ENCODE data around the gene BTAF1. TPM values are rescaled to one million over a fixed set of nuclear protein-coding genes. Genes with fewer than 3 reads are reported as not detected.

BTAF1 gene
- total RNA-seq, 1 donor from 2014 or later, result 31.0 TPM

DNA sequence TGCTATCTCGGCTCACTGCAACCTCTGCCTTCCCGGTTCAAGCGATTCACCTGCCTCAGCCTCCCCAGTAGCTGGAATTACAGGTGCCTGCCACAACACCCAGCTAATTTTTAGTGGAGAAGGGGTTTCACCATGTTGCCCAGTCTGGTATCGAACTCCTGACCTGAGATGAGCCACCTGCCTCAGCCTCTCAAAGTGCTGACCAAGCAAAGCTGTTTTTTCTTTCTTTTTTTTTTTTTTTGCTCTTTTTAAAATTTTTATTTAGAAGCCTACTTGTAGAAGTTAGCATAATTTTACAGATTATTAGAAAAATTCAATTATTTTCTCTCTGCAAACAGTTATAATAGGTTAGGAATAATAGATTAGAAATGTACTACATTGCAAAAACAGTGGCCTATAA is 13.1 kb upstream of the BTAF1 start:
- ATAC-seq (no peak), DNase-seq (no peak)
- intact Hi-C loops (cut with DNase I), result no loop called here

DNA sequence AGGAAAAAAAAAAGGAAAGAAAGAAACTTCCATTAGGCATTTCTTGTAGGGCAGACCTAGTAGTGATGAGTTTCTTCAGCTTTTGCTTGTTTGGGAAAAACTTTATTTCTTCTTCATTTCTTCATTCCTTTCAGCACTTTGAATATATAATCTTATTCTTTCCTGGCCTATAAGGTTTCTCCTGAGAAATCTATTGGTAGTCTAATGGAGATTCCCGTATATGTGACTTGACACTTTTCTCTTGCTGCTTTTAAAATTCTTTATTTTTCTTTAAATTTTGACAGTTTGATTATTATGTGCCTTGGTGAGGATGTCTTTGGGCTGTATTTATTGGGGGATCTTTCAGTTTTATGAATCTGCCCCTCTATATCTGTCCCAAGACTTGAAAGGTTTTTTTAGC is 3.9 kb upstream of the BTAF1 start:
- peaks cover 7% of the 10 kb centered on the region for H3K4me1 ChIP-seq
- H3K9me3 ChIP-seq, result no peaks in the 10 kb centered on the region
- H3K4me3 ChIP-seq, result no peak overlapping the region
- intact Hi-C loops (cut with DNase I), result no loop called here
- H3K27ac ChIP-seq, result no peak overlapping the region
- TF ChIP-seq, protein P1, sequence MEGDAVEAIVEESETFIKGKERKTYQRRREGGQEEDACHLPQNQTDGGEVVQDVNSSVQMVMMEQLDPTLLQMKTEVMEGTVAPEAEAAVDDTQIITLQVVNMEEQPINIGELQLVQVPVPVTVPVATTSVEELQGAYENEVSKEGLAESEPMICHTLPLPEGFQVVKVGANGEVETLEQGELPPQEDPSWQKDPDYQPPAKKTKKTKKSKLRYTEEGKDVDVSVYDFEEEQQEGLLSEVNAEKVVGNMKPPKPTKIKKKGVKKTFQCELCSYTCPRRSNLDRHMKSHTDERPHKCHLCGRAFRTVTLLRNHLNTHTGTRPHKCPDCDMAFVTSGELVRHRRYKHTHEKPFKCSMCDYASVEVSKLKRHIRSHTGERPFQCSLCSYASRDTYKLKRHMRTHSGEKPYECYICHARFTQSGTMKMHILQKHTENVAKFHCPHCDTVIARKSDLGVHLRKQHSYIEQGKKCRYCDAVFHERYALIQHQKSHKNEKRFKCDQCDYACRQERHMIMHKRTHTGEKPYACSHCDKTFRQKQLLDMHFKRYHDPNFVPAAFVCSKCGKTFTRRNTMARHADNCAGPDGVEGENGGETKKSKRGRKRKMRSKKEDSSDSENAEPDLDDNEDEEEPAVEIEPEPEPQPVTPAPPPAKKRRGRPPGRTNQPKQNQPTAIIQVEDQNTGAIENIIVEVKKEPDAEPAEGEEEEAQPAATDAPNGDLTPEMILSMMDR (IDR thresholded peaks at IDR 0.05), result no peak
- no peak for DNase-seq
- ATAC-seq, result no peak
- H3K27me3 ChIP-seq (ENCODE audit: low read depth), result no peaks in the 10 kb centered on the region
- H3K36me3 ChIP-seq, result no peaks in the 10 kb centered on the region

More for the DNA sequence above, 13.1 kb upstream of the BTAF1 start:
- no peak overlapping the region for H3K4me3 ChIP-seq
- TF ChIP-seq, protein P1 (IDR thresholded peaks at IDR 0.05), result no peak
- no peaks in the 10 kb centered on the region for H3K36me3 ChIP-seq
- H3K27me3 ChIP-seq (ENCODE audit: low read depth), result no peaks in the 10 kb centered on the region
- no peaks in the 10 kb centered on the region for H3K9me3 ChIP-seq
- H3K27ac ChIP-seq, result no peak overlapping the region
- peaks cover 19% of the 10 kb centered on the region for H3K4me1 ChIP-seq

DNA sequence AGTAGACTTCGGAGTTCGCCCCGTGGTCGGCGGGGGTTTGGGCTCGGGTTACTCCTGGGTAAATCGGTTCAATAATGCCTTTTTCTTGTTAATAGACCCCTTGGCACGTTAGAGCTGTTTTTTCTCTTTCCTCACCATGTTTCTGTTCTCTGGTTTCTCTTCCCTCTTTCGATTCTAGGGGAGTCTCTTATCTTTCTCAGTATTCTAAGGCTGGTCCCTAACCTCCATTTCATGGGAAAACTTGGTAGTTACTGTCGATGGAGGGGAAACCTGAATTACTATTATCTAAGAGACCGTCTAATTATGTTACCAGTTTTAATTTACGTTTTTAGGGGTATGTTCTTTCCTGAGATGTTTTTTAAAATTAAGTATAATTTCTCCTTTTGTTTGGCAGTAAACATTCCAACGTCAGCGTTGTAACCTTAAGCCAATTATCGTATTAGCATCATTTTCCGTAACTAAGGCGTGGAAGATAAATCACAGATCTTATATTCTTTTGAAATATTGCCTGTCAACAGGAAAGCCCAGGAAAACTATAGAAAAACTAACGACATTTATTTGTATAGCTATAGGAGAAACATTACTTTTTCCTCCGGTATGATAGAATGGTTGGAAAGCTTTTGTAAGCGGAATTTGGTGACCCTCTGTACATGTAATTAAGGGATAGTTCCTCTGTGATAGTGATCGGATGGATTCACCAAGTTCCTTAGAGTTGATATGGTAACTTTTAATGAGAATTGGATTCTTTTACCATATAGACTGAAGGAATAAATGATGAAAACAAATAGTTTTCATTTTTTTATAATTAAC is 847 bp downstream of the BTAF1 start:
- Histone ChIP-seq H3K36me3 (no peaks in the 10 kb centered on the region), H3K4me1 (peaks cover 13% of the 10 kb centered on the region), H3K27me3 (ENCODE audit: low read depth) (no peaks in the 10 kb centered on the region), H3K9me3 (no peaks in the 10 kb centered on the region), H3K27ac (peak overlapping the region; percentile 98), H3K4me3 (peak overlapping the region; percentile 83)
- peak; percentile 27 to 48 for ATAC-seq
- DNase-seq, result no peak
- intact Hi-C loops (cut with DNase I), result no loop called here
- TF ChIP-seq, protein P1 (IDR thresholded peaks at IDR 0.05), result no peak

DNA sequence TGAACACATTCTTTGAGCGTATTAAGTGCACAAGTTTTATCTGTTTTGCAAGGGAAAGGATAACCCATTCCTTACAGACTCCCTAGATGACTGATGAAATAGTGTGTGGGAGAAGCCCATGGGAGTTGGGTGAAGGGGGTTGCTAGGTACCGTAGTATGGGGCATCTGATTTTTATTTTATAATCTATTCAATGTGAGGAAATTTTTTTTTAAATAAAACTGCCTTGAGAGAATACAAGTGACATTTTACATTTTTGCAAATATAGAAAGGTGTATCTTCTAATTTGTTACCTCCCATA is 1.4 kb downstream of the BTAF1 start:
- TF ChIP-seq, protein P1 (IDR thresholded peaks at IDR 0.05), result no peak
- Histone ChIP-seq H3K9me3 (no peaks in the 10 kb centered on the region), H3K36me3 (no peaks in the 10 kb centered on the region), H3K4me1 (peaks cover 17% of the 10 kb centered on the region), H3K27me3 (ENCODE audit: low read depth) (no peaks in the 10 kb centered on the region), H3K27ac (no peak overlapping the region), H3K4me3 (peak overlapping the region; percentile 83)
- DNase-seq (no peak), ATAC-seq (no peak)
- intact Hi-C loops (cut with DNase I), result no loop called here

DNA sequence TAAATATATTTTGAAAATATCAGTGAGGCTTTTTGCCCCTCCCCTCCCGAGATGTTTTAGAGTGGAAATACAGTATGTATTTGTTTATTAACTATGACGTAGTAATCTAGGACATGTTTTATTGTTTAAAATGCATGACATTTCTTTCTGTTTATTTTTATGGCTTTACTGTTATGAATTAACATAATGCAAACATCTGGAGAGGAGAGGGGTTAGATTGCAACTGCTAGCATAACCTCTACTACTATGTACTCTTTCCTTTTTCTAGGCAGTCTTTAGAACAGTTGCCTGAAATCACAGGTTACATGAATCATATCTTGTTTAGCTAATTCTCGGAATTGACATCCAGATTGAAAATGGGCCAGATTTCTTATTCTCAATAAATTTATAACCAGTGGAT is 7.4 kb downstream of the BTAF1 start:
- Histone ChIP-seq H3K9me3 (no peaks in the 10 kb centered on the region), H3K36me3 (peaks cover 19% of the 10 kb centered on the region), H3K27ac (no peak overlapping the region), H3K27me3 (ENCODE audit: low read depth) (no peaks in the 10 kb centered on the region), H3K4me3 (no peak overlapping the region), H3K4me1 (peaks cover 28% of the 10 kb centered on the region)
- TF ChIP-seq, protein P1 (IDR thresholded peaks at IDR 0.05), result no peak
- ATAC-seq, result no peak
- intact Hi-C loops (cut with DNase I), result no loop called here
- DNase-seq, result no peak

Data from lower lobe of right lung (tissue), 2 donors.